Transverse colon (tissue), 4 donors: ENCODE results near the gene MYO5B.

Experiments used
- POLR2AphosphoS5 ChIP-seq, 3 donors: sonication (generic); formaldehyde crosslinking; IDR thresholded peaks; one replicate each; pipeline ENCODE4 v1.6.1; 2016; ENCODE audit warnings: antibody characterized with exemption in 3 of 3
- TF ChIP-seq, protein P1 (sequence below), 5 experiments: fragments of 200-600 bp in 3 of 5; fragments of 450-650 bp in 2 of 5; sonication (generic) in 3 of 5; IDR thresholded peaks; 1 replicate in 2 of 5; 2 replicates in 3 of 5; pipeline ENCODE4 v1.5.1; 2016 to 2017; ENCODE audit warnings: antibody characterized with exemption in 5 of 5, inconsistent platforms in 3 of 5, mild to moderate bottlenecking in 2 of 5, moderate library complexity in 1 of 5

- TF ChIP-seq, protein P1, sequence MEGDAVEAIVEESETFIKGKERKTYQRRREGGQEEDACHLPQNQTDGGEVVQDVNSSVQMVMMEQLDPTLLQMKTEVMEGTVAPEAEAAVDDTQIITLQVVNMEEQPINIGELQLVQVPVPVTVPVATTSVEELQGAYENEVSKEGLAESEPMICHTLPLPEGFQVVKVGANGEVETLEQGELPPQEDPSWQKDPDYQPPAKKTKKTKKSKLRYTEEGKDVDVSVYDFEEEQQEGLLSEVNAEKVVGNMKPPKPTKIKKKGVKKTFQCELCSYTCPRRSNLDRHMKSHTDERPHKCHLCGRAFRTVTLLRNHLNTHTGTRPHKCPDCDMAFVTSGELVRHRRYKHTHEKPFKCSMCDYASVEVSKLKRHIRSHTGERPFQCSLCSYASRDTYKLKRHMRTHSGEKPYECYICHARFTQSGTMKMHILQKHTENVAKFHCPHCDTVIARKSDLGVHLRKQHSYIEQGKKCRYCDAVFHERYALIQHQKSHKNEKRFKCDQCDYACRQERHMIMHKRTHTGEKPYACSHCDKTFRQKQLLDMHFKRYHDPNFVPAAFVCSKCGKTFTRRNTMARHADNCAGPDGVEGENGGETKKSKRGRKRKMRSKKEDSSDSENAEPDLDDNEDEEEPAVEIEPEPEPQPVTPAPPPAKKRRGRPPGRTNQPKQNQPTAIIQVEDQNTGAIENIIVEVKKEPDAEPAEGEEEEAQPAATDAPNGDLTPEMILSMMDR (IDR thresholded peaks at IDR 0.05) = no peak
- TF ChIP-seq POLR2AphosphoS5 (IDR thresholded peaks at IDR 0.05) = no peak
Observed at GRCh38 chr18:50096766-50097435, 98.0 kb downstream of the MYO5B start.
